HPDE6-E6E7 (cell line): ENCODE data around the gene ERVMER34-1.

ENCODE experiments used
- DNase-seq: peaks from one replicate; pipeline ENCODE4 v3.0.0; 2011; ENCODE audit warnings: missing footprints; ENCODE audit errors: extremely low spot score

Gene ERVMER34-1, protein sequence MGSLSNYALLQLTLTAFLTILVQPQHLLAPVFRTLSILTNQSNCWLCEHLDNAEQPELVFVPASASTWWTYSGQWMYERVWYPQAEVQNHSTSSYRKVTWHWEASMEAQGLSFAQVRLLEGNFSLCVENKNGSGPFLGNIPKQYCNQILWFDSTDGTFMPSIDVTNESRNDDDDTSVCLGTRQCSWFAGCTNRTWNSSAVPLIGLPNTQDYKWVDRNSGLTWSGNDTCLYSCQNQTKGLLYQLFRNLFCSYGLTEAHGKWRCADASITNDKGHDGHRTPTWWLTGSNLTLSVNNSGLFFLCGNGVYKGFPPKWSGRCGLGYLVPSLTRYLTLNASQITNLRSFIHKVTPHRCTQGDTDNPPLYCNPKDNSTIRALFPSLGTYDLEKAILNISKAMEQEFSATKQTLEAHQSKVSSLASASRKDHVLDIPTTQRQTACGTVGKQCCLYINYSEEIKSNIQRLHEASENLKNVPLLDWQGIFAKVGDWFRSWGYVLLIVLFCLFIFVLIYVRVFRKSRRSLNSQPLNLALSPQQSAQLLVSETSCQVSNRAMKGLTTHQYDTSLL

DNA sequence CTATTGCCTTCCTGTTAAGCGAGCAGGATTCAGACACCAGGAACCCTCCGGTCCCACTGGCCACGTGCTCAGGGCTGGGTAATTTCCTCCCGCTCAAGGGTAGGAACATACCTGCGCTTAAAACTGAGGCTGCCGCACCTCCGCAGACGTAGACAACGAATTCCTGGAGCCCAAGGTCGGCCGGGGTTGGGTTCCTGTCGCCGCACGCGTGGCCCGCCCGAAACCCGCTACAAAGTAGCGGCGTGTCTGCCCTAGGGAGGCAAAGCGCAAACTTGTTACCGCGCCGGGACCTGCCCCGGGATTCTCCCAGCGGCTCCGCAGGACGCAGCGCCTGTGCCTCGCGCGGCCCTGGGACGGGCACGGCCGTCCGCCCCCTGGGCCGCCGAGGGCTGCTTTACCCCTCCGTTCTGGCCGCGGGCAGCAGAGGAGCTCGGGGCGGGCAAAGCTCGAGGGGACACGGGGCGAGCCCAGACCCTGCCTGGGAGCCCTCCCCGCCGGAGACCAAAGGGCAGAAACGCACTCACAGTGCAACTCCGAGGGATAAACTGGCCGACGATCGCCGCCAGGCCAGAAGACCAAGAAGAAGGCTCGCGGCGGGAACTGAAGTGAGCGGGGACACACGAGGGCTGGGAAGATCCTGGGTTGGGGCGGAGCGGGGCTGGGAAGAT is at the start of gene ERVMER34-1:
ERVMER34-1 (minus strand) TSS at position 607 of the 668 bp plus-strand sequence. CDS start 5,905 bp downstream, outside the sequence.
- peak; percentile 22 for DNase-seq

DNA sequence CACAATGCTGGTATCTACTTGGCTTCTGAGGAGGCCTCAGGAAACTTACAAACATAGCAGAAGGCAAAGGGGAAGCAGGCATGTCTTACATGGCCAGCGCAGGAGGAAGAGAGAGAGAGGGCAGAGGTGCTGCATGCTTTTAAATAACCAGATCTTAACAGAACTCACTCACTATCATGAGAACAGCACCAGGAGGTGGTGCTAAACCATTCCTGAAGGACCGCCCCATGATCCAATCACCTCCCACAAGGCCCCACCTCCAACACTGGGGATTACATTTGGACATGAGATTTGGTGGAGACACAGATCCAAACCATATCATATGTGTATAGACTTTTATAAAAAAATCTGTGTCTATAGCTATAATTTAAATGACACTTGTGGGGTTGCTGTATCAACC is 48.6 kb upstream of the ERVMER34-1 start:
- no peak for DNase-seq

DNA sequence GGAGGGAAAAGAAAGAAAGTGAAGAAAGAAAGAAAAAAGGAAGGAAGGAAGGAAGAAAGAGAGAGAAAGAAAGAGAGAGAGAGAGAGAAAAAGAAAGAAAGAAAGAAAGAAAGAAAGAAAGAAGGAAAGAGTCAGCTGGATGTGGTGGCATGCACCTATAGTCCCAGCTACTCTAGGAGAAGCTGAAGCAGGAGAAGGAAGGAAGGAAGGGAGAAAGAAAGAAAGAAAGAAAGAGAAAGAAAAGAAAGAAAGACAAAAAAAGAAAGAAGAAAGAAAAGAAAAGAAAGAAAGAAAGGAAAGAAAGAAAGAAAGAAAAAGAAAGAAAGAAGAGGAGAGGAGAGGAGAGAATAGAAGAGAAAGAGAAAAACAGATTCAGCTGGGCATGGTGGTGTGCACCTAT is 44.3 kb upstream of the ERVMER34-1 start:
- no peak for DNase-seq

DNA sequence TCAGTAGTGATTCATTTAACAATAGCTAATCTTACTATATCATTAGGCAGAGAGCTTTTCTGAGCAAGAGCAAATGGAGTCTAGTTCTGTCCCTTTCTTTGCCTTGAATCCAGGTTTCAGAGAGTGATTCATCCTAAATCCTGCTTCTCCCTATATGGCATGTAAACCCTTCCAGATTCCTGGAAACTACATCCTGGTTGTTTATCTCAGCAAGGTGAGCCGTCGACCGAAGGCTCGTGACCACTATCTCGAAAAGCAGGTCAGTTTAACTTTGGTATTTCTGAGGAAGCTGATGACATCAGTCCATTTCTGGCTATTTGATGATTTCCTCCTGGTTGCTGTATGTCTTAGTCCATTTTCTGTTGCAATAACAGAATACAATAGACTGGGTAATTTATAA is 40.7 kb upstream of the ERVMER34-1 start:
- DNase-seq, result no peak

DNA sequence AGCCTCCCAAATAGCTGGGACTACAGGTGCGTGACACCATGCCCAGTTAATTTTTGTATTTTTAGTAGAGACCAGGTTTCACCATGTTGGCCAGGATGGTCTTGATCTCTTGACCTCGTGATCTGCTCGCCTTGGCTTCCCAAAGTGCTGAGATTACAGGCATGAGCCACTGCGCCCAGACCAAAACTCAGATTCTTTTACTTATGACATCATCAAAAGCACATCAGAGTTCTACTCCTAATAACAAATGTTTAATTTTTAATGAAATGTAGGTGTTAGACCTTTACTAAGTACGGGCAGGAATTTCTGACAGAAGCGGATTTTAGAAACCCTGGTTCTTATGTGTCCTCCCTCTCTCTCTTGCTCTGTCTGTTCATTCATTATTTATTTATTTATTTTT is 38.5 kb upstream of the ERVMER34-1 start:
- no peak for DNase-seq

DNA sequence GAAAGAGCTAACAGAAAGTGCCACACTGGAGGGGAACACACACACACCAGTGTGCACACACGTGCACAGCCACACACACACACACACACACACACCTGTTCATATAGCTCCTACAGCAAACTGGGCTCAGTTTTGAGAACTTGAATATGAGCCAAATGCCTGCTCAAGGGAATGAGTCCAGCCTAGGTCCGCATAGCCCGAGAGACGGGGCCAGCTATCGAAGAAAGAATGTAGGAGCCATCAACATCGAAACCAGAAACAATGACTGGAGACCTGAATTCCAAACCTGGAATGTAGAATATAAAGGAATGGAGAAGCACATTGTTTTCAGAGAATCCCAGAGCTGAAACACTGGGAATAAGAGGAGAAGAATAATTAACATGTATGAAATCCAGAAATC is 37.6 kb upstream of the ERVMER34-1 start:
- DNase-seq, result no peak

DNA sequence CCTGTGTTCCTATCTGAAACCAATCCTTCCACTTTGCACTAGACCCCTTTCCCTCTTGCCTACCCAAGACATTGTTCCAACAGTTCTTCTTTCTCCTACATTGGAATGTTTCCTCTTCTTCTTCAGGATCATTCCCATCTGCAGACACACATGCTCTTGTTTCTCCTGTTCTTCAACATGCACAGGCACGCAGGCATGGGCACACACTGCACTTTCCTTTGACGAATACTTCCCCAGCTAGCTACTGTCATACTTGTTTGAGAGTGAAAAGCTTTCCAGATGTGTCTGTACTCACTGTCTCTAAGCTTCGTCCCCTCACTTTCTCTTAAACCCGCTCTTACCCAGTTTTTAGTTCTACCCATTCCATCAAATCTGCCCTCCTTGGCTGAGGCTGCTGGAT is 31.8 kb upstream of the ERVMER34-1 start:
- no peak for DNase-seq

DNA sequence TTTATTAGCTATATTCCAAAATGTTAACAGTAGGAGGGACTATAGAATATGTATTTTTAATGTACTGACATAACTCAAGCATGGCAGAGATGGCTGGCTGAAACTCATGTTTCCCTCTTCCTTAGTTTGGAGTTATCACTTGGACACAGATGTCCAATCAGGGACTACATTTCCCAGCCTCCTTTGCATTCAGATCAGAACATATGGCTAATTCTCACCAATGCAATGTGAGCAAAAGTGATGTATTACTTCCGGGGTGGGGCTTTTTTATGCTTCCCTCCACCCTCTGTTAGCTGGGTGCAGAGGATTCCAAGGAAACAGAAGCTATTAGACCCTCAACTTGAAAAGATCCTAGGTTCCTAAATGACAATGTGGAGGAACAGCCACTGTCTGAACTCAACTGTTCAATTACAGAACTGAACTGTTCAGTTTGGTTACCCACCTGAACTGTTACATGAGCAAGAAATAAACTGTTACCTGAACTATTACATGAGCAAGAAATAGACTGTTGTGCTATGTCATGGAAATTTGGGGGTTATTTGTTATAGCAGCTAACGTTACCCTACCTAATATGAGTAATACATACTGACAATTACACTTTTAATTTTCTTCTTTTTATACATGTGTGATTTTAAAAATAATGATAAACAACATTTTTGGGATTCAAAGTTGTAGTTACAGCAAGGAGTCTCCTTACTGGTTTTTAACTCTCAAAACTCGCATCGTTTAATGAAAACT is 29.6 kb upstream of the ERVMER34-1 start:
- no peak for DNase-seq

DNA sequence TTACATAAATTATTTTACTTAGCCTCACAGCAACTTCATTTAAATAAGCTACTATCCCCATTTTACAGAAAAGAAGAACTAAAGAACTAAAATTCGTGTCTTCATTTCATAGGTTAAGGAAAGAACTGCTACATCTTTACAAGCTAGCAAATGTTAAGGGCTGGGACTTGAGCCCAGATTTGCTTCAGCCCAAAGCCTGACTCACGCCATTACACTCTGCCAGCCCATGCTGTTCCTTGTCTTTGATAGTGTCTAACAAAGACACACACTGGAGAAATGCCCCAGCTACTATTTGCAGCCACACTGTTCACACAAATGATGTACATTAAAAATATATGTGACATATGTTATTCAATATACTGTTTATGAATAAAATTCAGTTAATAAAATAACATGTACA is 29.0 kb upstream of the ERVMER34-1 start:
- DNase-seq, result no peak

DNA sequence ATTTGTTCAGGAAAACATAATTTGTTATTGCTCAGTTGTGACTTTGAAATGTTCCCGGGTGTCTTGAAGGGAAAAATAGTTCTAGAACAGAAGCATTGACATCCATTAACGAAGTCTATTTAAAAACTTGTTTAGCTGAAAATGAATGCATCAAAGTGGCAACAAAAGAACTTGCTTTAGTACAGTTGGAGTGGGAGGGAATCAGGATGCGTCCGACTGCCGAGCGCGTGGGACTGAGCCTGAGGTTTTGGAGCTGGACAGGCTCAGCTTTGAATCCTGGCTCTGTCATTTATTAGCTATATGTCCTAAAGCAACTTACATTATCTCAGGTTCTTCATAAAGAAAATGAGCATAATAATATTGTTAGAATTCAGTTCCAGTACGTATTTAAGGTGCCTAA is 9.0 kb upstream of the ERVMER34-1 start:
- DNase-seq, result no peak

DNA sequence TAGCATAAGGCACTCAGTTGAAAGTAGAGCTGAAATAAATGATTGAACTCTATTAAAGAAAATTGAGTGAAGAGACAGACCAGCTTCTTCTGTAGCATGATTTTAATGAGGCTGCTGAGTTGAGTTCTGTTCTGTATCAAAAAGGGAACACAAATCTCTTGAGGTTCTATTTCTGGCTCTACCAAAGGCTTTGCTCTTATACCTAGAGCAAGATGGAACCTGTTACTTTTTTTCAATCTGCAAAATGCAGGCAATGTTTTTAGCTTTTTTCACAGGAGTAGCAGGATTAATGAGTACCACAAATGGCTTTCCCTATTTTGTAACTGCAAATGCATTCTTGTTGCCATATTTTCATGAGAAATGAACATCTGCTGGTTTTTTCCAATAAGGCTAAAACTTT is 4.2 kb upstream of the ERVMER34-1 start:
- no peak for DNase-seq

DNA sequence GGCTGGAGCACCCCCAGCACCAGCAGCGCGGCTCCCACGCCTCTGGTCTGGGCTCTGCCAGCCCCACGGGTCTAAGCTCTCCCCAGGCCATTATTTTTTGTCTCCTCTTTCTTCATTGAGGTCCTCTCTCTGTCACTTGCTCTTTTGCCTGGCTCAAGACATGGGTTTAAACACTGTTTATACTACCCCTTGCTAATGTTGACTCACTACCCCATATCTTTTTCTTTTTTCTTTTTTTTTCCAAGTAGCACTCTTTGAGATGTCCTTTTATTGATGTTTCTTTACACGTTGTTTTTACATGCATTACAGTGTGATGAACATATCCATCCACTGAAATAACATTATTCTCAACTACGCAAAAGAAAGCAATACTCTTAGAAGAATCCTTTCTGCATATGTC is 1.7 kb upstream of the ERVMER34-1 start:
- DNase-seq, result no peak

DNA sequence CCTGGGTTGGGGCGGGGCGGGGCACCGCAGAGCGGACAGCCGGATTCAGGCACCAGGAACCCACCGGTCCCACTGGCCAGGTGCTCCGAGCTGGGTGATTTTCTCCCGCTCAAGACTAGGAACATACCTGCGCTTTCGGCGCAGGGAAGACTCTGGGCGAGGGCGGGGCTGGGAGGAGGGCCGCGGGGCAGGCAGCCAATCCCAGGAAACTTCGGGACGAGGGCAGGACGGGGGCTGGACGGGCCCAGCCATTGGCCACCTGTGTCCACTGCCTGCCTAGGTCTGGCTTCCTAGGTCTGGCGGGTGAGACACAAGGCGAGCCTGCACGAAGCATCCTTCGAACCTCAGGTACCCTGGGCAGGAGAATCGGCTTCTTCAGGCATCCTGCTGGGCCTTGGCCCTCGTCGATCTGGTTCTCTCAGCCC is 274 bp upstream of the ERVMER34-1 start:
- peak; percentile 83 for DNase-seq

DNA sequence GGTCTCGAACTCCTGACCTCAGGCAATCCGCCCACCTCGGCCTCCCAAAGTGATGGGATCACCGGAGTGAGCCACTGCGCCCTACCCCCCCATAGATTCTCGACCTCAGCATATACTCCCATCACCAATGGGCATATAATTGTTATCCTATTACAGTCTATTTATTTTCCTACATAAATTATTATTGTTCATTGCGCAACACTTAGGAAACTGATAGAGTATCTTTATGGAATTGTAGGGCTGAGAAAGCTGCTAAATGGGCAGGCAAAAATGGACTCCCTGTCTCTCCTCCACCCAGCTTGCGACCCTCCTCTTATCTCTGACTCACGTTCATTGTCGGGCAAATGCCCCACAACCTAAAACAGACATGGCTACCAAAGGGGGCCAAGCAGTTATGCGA is 1.0 kb downstream of the ERVMER34-1 start:
- DNase-seq, result no peak

DNA sequence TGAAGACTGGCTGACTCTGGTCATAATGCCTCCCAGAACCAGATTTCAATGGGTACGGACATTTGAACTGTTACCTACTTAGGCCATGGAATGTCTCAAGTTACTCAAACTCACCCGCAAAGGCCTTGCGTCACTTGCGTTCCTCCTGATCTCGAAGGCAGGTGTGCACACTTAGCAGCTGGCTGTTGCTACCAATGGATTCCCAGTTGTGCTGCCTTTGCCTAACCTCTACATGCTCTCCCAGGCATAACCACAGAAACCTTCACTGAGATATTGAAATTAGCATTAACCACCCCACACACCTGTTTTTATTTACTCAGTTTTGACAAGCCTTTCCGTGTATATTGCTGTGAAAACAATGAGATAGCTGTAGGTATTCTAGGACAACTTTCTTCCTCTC is 2.8 kb downstream of the ERVMER34-1 start:
- DNase-seq, result no peak

DNA sequence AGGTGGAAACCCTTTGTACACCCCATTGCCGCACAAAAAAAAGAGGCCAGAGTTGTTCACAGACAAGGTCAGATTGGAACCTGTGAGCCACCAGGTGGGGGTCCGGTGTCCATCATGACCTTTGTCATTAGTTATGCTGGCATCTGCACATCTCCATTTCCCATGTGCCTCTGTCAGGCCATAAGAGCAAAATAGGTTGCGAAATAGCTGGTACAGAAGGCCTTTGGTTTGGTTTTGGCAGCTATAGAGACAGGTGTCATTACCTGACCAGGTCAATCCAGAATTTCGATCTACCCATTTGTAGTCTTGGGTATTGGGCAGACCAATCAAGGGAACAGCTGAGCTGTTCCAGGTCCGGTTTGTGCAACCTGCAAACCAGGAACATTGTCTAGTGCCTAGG is 6.6 kb downstream of the ERVMER34-1 start:
- DNase-seq, result no peak

DNA sequence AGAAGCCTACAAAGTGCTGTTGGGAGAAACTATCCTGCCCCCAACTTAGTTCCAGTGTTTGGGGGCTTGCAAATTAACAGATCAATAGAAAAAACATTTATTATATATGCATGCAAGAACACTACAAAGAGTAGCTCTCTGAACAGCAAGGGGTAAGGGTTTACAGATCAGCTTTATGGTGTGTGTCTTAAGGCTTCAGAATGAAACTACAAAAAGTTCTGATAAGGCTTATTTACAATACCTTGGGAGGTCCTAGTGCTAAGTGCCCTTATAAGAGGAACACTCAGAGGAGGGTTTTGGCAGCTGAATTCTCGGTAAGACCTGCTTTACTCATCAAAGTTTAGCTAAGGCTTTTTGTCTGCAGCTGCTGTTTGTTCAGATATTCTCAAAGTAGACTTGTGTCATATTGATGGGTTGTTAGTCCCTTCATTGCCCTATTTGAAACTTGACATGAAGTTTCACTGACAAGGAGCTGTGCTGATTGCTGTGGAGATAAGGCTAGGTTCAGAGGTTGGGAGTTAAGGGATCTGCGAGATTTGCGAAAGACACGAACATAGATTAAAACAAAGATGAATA is 7.7 kb downstream of the ERVMER34-1 start:
- DNase-seq, result no peak

DNA sequence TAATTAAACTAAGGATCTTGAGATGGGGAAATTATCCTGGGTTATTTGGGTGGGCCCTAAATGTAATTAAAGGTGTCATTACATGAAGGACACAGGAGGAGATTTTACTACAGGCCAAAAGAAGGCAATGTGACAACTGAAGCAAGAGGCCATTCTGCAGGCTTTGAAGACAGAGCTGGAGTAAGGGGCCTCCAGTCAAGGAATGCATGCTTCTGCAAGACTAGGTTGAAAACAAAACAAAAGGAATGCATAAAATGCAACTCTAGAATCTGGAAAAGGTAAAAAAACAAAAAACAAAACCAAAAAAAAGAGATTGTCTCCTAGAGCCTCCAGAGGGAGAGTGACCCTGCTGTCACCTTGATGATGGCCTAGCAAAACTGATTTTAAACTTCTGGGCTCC is 21.6 kb downstream of the ERVMER34-1 start:
- DNase-seq, result no peak

DNA sequence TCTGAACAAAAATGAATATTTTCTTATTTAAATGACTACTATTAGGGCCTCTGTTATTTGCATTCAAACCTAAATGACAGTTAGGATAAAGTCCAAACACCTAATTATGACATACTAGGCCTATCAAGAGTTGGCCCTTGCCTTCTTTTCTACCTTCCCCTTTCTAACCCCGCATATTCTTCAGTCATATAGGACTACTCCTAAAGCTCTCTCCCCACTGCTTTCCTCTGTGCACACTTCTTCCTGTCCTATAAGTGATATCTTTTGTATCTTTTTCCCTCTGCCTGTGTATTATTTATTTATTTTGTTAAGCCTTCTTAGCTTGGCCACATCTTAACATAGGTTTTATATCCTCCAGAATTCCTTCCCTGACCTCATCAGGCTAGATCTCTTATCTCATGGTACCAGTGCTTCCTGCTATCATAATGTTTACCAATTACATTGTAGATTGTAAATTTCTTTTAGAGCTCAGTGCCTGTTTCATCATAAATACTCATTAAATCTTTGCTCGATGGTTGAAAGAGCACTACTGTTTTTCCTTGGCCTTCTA is 22.5 kb downstream of the ERVMER34-1 start:
- no peak for DNase-seq

DNA sequence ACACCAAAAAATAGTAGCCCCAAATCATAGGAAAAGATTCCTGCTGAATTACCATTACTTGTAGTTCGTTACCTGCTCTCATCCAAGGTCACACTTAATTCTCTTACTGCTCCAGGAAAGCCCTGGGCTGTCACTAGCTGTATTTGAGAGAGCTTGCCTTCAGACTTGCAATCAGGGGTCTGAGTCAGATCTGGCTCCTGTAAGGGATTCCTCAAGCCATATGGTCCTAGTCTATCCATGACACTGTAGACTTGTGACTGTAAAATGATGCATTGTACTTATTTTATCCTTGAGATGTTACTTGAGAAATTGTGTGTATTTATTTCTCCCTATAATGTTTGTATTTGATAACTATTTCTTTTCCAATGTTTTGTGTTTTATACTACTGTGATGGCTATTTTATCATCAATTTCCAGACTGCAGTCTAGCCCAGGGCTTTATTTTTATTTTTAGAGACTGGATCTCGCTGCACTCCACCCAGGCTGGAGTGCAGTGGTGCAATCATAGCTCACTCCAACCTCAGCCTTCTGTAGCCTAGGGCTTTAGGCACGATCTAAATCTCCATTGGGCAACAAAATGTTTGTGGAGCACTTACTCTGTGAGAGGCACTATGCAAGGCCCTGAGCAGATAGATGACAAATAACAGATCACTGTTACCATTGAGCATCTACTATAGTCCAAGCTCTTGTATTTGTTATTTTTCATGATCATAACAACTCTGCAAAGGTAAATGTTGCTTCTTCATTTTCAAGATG is 24.2 kb downstream of the ERVMER34-1 start:
- DNase-seq, result no peak
